Endothelial cell of umbilical vein (primary cell): ENCODE results near the gene SLC47A2. TPM values are rescaled to one million over a fixed set of nuclear protein-coding genes. Genes with fewer than 3 reads are reported as not detected.

Experiments
- BruUV-seq: library from RNA; stranded (reverse); fragments of 400-500 nt; replicated peaks from 2 replicates; lab custom pipeline; 2021; lab: Mats Ljungman, UMichigan
- CTCF ChIA-PET: fragments of 300-600, 350-600 bp; sonication (Branson Sonifier 250); formaldehyde crosslinking; loops from one replicate; lab custom pipeline; 2021; ENCODE audit warnings: antibody characterized with exemption, inconsistent platforms; lab: Charles Lee
- POLR2A ChIA-PET: fragments of 300-600, 350-600 bp; sonication (Branson Sonifier 250); formaldehyde crosslinking; loops from one replicate; lab custom pipeline; 2021; ENCODE audit warnings: antibody characterized with exemption, inconsistent platforms; lab: Charles Lee
- DNase-seq: peaks from one replicate; pipeline ENCODE4 v3.0.0-alpha.2; 2011; ENCODE audit warnings: low read depth, low spot score
- FAIRE-seq: peaks from 2 replicates; lab custom pipeline; 2011; peaks lifted over from hg19 to GRCh38; lab: Jason Lieb, UNC
- H2AFZ ChIP-seq: 2 replicates; pipeline ENCODE4 v1.6.0; 2012; ENCODE audit warnings: low read depth, low read length, control low read depth, inconsistent platforms
- H3K27ac ChIP-seq: 2 replicates; pipeline ENCODE4 v1.5.1; 2011; ENCODE audit warnings: low read depth, mild to moderate bottlenecking, control low read depth, low read length, moderate library complexity; ENCODE audit not compliant: insufficient read depth
- H3K27me3 ChIP-seq, 2 experiments: 2 replicates each; pipeline versions ENCODE4 v1.6.0 to v1.6.1; 2011; ENCODE audit warnings: low read length in 2 of 2, mixed read lengths in 1 of 2; ENCODE audit not compliant: control insufficient read depth in 2 of 2, insufficient read depth in 2 of 2
- H3K36me3 ChIP-seq, 2 experiments: 2 replicates in 1 of 2; 3 replicates in 1 of 2; pipeline ENCODE4 v1.5.1; 2011; ENCODE audit warnings: low read length in 2 of 2, mild to moderate bottlenecking in 1 of 2, moderate library complexity in 1 of 2; ENCODE audit not compliant: control insufficient read depth in 2 of 2, insufficient read depth in 2 of 2; ENCODE audit errors: extremely low read depth in 1 of 2
- H3K4me1 ChIP-seq: 3 replicates; pipeline ENCODE4 v1.5.1; 2011; ENCODE audit warnings: mild to moderate bottlenecking, low read length; ENCODE audit not compliant: control insufficient read depth, insufficient read depth; ENCODE audit errors: extremely low read depth
- H3K4me2 ChIP-seq: 2 replicates; pipeline ENCODE4 v1.6.1; 2011; ENCODE audit warnings: low read length, control low read depth, mixed read lengths; ENCODE audit not compliant: insufficient read depth
- H3K4me3 ChIP-seq, 3 experiments: fragments of 200-600 bp in 1 of 3; sonication (generic), shearing (Covaris generic) in 1 of 3; replicated peaks in 1 of 3; 2 replicates each; pipeline ENCODE4 v1.5.1; 2011 to 2016; ENCODE audit warnings: control low read depth in 3 of 3, low read length in 3 of 3, mild to moderate bottlenecking in 2 of 3, inconsistent platforms in 1 of 3, low read depth in 1 of 3, moderate library complexity in 1 of 3; ENCODE audit not compliant: insufficient read depth in 1 of 3
- H3K79me2 ChIP-seq: 2 replicates; pipeline ENCODE4 v1.6.0; 2012; ENCODE audit warnings: low read length, inconsistent platforms; ENCODE audit not compliant: control insufficient read depth, insufficient read depth
- H3K9ac ChIP-seq: replicated peaks from 2 replicates; pipeline ENCODE3; 2011; ENCODE audit warnings: low read length, control low read depth; ENCODE audit not compliant: insufficient read depth; ENCODE audit errors: extremely low read depth
- H3K9me1 ChIP-seq: replicated peaks from 3 replicates; pipeline ENCODE4 v1.6.0; 2011; ENCODE audit warnings: mild to moderate bottlenecking, low read length; ENCODE audit not compliant: control insufficient read depth, insufficient read depth; ENCODE audit errors: extremely low read depth
- H3K9me3 ChIP-seq: replicated peaks from 2 replicates; pipeline ENCODE4 v1.5.1; 2012; ENCODE audit warnings: low read length, inconsistent platforms; ENCODE audit not compliant: control insufficient read depth, insufficient read depth
- H4K20me1 ChIP-seq: replicated peaks from 2 replicates; pipeline ENCODE3; 2011; ENCODE audit warnings: mild to moderate bottlenecking, low read length; ENCODE audit not compliant: control insufficient read depth, insufficient read depth; ENCODE audit errors: extremely low read depth
- EZH2 ChIP-seq: IDR thresholded peaks from 2 replicates; pipeline ENCODE4 v1.6.1; 2012; ENCODE audit warnings: borderline replicate concordance, low read depth, mild to moderate bottlenecking, moderate library complexity, low read length, inconsistent platforms; ENCODE audit not compliant: severe bottlenecking
- GATA2 ChIP-seq: IDR thresholded peaks from 2 replicates; pipeline ENCODE4 v1.7.0; 2011; ENCODE audit warnings: low read depth, mild to moderate bottlenecking, moderate library complexity, mixed read lengths, low read length; ENCODE audit not compliant: insufficient read length, insufficient read depth
- POLR2A ChIP-seq: IDR thresholded peaks from 2 replicates; pipeline ENCODE4 v1.6.1; 2012; ENCODE audit warnings: low read depth, mild to moderate bottlenecking, control low read depth, low read length
- POLR2AphosphoS5 ChIP-seq: IDR thresholded peaks from 2 replicates; pipeline ENCODE4 v1.6.1; 2012; ENCODE audit warnings: low read depth, mild to moderate bottlenecking, control low read depth, low read length, moderate library complexity; ENCODE audit not compliant: insufficient read depth
- dilution Hi-C: fragments of 300-500 bp; cut with MboI; formaldehyde crosslinking; loops from one replicate; pipeline ENCODE4 v1.15.0; 2019; ENCODE audit warnings: low sequenced_read_pairs; ENCODE audit not compliant: extremely low pct_ligation_motif_present
- intact Hi-C: fragments of 100-400 bp; cut with micrococcal nuclease; formaldehyde crosslinking; loops from one replicate; pipeline ENCODE4 v1.10.0; 2022
- polyA plus RNA-seq, 4 experiments: library from polyadenylated mRNA; depleted of rRNA in 3 of 4; stranded (reverse) in 3 of 4; unstranded in 1 of 4; fragments of >200 nt; gene quantifications; 2 replicates each; pipeline versions ENCODE4 v1.2.1 to v1.2.3, GENCODE V29; 2011 to 2012; ENCODE audit warnings: missing spikeins in 1 of 4
- total RNA-seq: library from RNA; stranded (reverse); gene quantifications from 2 replicates; pipeline ENCODE4 v1.2.3, GENCODE V29; 2021
- TF ChIP-seq, protein P1 (sequence below), 2 donors: IDR thresholded peaks; 1 replicate in 1 of 2; 2 replicates in 1 of 2; pipeline ENCODE4 v1.5.1; 2011; ENCODE audit warnings: low read length in 2 of 2, mild to moderate bottlenecking in 2 of 2, moderate library complexity in 2 of 2, control low read depth in 1 of 2, inconsistent platforms in 1 of 2, low read depth in 1 of 2; ENCODE audit not compliant: insufficient read depth in 1 of 2; ENCODE audit errors: extremely low read depth in 1 of 2

SLC47A2 gene
- total and polyA plus RNA-seq, 2 donors (not counting 3 experiments of a cell fraction or from before 2014, with no cell fraction given) = not detected

- no peak overlapping the region for H3K9ac ChIP-seq
- H3K4me3 ChIP-seq = no peak overlapping the region
- no peak overlapping the region for H3K4me2 ChIP-seq
- no peak overlapping the region for H3K27ac ChIP-seq
- H3K9me3 ChIP-seq = no peaks in the 10 kb centered on the region
- H3K36me3 ChIP-seq = no peaks in the 10 kb centered on the region
- no TSS peak for BruUV-seq
- TF ChIP-seq EZH2 = no peak
- TF ChIP-seq POLR2AphosphoS5 = no peak
- TF ChIP-seq POLR2A = no peak
- TF ChIP-seq, protein P1, sequence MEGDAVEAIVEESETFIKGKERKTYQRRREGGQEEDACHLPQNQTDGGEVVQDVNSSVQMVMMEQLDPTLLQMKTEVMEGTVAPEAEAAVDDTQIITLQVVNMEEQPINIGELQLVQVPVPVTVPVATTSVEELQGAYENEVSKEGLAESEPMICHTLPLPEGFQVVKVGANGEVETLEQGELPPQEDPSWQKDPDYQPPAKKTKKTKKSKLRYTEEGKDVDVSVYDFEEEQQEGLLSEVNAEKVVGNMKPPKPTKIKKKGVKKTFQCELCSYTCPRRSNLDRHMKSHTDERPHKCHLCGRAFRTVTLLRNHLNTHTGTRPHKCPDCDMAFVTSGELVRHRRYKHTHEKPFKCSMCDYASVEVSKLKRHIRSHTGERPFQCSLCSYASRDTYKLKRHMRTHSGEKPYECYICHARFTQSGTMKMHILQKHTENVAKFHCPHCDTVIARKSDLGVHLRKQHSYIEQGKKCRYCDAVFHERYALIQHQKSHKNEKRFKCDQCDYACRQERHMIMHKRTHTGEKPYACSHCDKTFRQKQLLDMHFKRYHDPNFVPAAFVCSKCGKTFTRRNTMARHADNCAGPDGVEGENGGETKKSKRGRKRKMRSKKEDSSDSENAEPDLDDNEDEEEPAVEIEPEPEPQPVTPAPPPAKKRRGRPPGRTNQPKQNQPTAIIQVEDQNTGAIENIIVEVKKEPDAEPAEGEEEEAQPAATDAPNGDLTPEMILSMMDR (IDR thresholded peaks at IDR 0.05; ENCODE audit: extremely low read depth in 1 of 2, insufficient read depth in 1 of 2, low read depth in 1 of 2, low read length in 2 of 2) = peak; percentile 36 to 51
- no peak for TF ChIP-seq GATA2
- FAIRE-seq (no peak), DNase-seq (peak; percentile 7)
- H2AFZ ChIP-seq = no peak overlapping the region
- ChIA-PET CTCF (interaction anchor here (0.7 to 4.6 kb wide), 7 partner anchors 12 to 117 kb away, joined by 3 to 29 read pairs (median 3); no protein-coding TSS in a partner anchor), POLR2A (no interaction called here)
- intact Hi-C loops (loop anchor here (10.0 kb wide), 1 partner anchor 49 kb away; no protein-coding TSS in a partner anchor), dilution Hi-C loops (no loop called here)
- peaks cover 11% of the 10 kb centered on the region for H3K79me2 ChIP-seq
- no peaks in the 10 kb centered on the region for H3K9me1 ChIP-seq
- H3K27me3 ChIP-seq = peaks cover 11 to 14% of the 10 kb centered on the region in 2 experiments
- H3K4me1 ChIP-seq = peaks cover 26% of the 10 kb centered on the region
- no peaks in the 10 kb centered on the region for H4K20me1 ChIP-seq
Measured at GRCh38 chr17:19645734-19646201, 70.6 kb downstream of the SLC47A2 start.
